Mammary epithelial cell (primary cell): ENCODE data around the gene SIAE.

ENCODE experiments used
- CTCF ChIP-seq, 2 donors: IDR thresholded peaks in 1 of 2; conservative IDR thresholded peaks in 1 of 2; 2 replicates each; pipeline ENCODE4 v1.5.1; 2011 to 2012; ENCODE audit warnings: inconsistent platforms in 2 of 2, low read length in 2 of 2, mild to moderate bottlenecking in 2 of 2, control low read depth in 1 of 2, low read depth in 1 of 2; ENCODE audit not compliant: insufficient read depth in 1 of 2; ENCODE audit errors: extremely low read depth in 1 of 2
- EZH2 ChIP-seq: IDR thresholded peaks from 2 replicates; pipeline ENCODE4 v1.6.1; 2012; ENCODE audit warnings: low read length, inconsistent platforms, borderline replicate concordance

- TF ChIP-seq CTCF (conservative IDR thresholded peaks at IDR 0.05 in 1 of 2, IDR thresholded peaks at IDR 0.05 in 1 of 2; ENCODE audit: extremely low read depth in 1 of 2, insufficient read depth in 1 of 2, low read depth in 1 of 2, low read length in 2 of 2) (no peak), EZH2 (no peak)
Observed at GRCh38 chr11:124618863-124619262, 54.7 kb downstream of the SIAE start.
